NCI-H226 (cell line): ENCODE data around the gene ASB7.
"Not testable (repeated sequence)": the region's sequence is repeated elsewhere in the genome, so short reads cannot be mapped to it uniquely, and the experiment has no call there.

Experiments used
- DNase-seq: peaks from one replicate; pipeline ENCODE4 v3.0.0-alpha.2; 2015

The ASB7 gene, protein sequence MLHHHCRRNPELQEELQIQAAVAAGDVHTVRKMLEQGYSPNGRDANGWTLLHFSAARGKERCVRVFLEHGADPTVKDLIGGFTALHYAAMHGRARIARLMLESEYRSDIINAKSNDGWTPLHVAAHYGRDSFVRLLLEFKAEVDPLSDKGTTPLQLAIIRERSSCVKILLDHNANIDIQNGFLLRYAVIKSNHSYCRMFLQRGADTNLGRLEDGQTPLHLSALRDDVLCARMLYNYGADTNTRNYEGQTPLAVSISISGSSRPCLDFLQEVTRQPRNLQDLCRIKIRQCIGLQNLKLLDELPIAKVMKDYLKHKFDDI

GRCh38 chr15:100602064-100602822 is at the start of gene ASB7, which contains the start of gene LINS1:
TSS of gene ASB7 (plus strand) at chr15:100602589. CDS start at chr15:100612217, 9,628 bp downstream.
TSS of gene LINS1 (minus strand) at chr15:100602184. CDS start at chr15:100580842, 21,342 bp downstream.
- DNase-seq = peak; percentile 100

GRCh38 chr15:100553468-100553867 is 48.9 kb upstream of the ASB7 start:
- DNase-seq = no peak

- DNase-seq = no peak
Measured at GRCh38 chr15:100558771-100559254, 43.6 kb upstream of the ASB7 start.

DNA sequence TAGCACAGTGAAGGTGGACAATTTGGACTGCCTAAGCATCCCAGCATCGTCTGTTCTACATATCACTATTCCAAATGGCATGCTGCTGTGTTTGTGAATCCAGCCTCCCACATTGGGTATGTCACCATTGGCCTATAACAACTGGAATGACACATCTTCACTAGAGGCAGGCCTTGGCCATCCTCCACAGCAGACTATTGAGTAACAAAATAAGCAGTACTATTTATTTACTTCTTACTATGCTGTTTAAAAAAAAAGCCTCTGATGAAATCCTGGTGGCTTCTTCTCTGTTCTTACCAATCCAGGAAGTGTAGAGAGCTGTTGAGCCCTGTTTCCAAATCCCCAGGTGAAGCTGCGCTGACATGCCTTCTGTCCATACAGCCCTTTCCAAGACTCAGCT is 43.1 kb upstream of the ASB7 start:
- DNase-seq = no peak

- DNase-seq = no peak
Measured at GRCh38 chr15:100560323-100560722, 42.1 kb upstream of the ASB7 start.

DNA sequence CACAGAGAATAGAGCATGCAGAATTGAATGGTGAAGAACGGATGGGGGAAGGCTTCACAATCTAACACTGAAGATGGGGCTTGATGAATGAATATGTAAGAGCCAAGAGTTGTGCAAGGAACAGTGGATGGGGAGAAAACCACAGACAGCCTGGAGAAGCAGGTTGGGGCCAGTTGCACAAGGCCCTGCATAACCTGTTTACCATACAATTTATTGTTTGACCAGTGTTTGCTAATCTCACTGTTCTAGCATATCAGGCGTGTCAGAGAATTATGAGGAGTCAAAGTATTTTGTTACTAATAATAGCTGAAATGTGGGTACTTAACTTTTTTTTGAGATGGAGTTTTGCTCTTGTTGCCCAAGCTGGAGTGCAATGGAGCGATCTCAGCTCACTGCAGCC is 36.8 kb upstream of the ASB7 start:
- DNase-seq = no peak

GRCh38 chr15:100566850-100567628 is 35.4 kb upstream of the ASB7 start:
- no peak for DNase-seq

GRCh38 chr15:100569391-100569790 is 33.0 kb upstream of the ASB7 start:
- no peak for DNase-seq

DNA sequence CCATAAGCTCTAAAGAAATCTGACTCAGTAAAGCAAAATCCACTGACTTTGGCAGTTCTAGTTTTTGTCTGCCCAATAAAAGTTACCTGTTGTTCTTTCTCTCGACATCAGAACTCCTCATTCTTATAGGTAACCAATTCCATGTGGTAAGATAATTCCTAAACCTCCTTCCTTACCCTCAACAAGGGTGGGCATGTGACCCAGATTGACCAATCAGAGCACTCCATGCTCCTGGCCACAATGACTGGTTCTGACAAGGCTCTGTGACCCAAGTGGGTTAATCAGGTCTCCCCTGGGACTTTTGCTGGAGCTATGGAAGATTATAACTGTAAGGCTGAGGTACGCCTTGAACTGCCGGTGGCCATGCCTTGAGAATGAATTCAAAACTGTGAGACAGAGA is 32.1 kb upstream of the ASB7 start:
- no peak for DNase-seq

DNA sequence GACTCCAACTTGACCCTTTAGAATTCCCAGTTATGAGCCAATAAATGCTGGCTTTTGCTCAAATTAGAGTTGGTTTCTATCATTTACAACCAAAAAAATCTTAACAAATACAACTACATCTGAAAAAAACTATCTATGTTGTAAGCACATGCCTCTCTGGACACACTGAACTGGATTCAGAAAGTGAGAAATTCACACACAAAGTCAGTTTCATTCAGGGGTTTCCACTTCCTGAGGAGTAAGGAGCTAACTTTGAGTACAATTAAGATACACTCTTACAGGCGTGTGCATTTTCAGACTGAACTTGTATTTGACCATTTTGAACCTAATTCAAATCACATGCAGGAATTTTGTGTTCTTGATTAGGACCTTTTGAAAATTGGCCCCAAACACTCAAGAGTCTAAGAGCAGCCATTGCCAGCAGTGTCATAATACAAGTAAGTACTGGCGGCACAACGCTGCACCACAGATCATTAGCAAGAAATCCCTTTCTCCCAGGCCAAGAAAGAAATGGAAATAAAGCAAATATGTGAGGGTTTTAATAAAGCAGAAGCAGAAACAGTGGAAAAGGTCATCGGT is 31.6 kb upstream of the ASB7 start:
- DNase-seq = no peak

DNA sequence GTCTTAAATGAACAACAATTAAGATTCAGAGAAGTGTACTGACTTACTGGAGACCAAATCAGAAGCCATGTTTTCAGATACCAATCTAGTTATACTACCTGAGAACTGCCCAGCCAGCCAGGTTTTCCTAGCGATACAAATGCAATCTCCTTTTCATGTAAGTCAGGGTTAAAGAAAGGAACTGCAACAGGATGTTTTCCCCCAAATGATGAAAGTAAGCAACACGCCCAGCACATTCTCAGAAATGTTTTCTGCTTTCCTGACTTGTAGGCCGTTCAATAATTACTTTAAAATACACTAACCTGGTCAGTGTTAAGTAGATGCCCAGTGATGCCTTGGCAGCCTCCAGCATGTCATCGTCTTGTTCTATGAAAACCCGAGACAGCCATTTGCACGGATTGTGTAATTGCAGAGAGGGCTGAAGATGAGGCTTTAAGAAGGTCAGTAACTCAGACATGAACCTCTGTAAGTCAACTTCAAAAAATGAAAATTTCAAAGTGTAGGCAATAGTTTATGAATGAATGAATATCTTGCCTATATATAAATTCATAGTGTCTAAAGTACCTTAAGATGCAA is 30.7 kb upstream of the ASB7 start:
- DNase-seq = no peak

DNA sequence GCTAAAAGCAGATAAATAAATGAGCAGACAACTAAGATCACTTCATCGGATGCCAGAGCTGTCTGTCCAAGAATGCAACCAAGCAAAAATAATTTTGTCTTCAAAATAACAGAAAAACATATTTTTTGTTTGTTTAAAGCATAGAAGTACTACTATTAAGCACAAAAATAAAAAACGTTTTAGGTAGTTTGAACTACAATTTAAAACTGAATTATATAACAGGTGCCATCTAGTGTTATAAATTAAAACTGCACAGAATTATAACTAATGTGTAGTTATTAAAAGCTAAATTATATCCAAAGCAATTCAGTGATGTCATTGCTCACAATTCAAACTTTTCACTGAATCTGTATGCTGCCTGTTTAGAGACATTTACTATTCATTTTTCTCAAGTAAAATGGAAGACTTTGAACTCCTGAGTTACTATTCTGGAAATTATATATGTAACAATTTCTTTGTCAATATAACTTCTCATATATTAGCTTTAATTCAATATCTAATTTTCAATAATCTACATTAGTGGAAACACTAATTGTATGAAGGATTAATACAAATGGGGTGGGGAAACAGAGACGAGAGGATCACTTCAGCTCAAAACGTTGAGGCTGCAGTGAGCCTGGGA is 29.9 kb upstream of the ASB7 start:
- no peak for DNase-seq

DNA sequence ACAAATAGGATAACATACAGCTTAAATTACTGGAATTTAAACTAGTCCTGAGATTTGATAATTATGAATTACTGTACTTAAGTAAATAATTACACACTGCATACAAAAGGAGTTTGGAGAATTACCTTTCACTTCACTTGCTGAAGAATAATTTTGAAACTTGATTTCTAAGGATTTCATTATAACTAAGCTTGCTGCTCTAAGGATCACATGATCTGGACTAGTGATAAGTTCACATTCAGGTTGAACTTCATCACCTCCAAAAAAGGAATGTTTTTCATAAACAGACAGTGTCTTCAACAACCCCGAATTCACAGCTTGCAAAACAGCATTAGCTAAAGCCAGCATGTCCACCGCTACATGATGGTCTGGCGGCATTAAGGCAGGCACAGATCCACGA is 28.9 kb upstream of the ASB7 start:
- DNase-seq = no peak

- DNase-seq = no peak
Measured at GRCh38 chr15:100580414-100580813, 22.0 kb upstream of the ASB7 start.

DNA sequence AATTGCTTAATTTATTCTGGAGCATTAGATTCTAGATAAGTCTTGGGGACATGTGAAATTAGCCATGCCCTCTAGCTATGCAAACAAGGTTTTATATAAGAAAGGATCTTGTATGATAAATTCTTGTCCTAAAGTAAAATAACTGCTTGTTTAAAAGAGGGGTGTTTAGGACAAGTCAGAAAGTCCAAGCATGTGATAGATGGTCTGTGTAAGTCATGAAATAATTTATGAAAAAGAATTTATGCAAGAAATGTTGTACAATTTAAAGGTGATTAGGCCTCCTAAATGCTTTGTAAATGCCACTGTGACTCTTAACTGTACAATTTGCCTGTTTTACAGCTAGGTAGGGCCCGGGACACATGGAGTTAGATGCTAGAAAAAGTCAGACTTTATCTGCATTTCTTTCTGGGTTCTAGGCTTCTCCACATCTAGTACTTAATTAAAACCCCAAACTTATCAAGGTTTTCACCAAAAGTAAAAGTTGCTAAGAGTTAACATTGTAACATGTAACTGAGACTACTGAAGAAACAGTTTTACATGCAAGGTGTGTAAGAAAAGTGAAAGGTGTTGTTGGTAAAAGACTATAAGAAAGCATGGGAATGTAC is 13.6 kb upstream of the ASB7 start:
- peak; percentile 43 for DNase-seq

DNA sequence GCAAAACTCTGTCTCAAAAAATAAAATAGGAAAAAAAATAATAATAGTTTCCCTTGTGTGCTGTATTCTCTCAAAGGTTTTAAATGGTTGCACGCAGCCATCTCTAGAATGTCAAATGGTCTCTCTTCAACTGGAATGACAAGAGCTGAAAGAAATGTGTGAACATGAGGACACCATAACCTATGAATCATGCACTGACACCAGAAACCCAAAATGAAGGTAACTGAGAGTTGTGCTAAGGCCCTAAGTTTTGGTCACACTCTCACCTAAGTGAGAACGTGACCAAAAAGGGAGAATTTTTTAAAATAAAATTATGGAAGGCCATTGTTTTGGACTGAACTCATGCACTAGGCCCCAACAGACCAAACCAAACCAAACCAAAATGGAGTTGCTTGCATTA is 11.2 kb upstream of the ASB7 start:
- DNase-seq = not testable (repeated sequence)

DNA sequence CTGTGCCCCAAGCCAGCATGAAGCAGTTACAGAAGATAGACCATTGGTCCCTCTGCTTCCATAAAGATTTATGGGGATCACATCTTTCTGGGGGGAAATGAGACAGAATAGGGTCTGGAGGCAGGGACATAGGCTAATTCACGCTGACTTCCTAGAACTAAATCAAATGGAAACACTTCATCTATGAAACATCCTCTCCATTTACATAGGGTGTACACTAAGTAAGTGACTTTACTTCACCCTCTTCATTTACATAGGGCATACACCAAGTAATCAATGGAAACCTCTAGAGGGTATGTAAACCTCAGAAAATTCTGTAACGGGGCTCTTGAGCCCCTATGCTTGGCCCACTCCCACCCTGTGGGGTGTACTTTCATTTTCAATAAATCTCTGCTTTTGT is 10.6 kb upstream of the ASB7 start:
- no peak for DNase-seq

GRCh38 chr15:100592898-100593297 is 9.5 kb upstream of the ASB7 start:
- DNase-seq = no peak

- DNase-seq = no peak
Measured at GRCh38 chr15:100593431-100593830, 9.0 kb upstream of the ASB7 start.

GRCh38 chr15:100595964-100596363 is 6.4 kb upstream of the ASB7 start:
- no peak for DNase-seq

DNA sequence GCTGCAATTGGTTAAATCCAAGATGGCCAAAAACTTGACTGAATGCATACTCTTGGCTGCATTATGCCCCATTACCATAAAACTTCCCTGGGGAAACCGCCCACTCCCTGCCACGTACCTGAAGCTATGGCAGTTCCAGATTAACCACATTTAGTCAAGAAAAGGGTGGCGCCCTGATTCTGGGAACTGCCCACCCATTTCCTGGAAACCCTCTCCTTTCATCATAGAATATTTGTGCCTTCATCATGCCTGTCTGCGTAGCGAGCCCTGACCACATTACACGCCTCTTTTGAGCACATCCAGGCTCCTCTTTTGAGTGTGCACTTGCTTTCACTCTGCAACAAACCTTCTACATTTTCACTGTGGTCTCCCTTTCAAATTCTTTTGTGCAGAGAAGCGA is 5.6 kb upstream of the ASB7 start:
- peak; percentile 65 for DNase-seq

GRCh38 chr15:100597862-100598261 is 4.5 kb upstream of the ASB7 start:
- no peak for DNase-seq
